Measurements from ENCODE around the gene RMND1.
A peak's percentile ranks its signal among the peaks of the same experiment; 100 is the strongest.
"Not testable (repeated sequence)": the region's sequence is repeated elsewhere in the genome, so short reads cannot be mapped to it uniquely, and the experiment has no call there.

RMND1 gene

DNA sequence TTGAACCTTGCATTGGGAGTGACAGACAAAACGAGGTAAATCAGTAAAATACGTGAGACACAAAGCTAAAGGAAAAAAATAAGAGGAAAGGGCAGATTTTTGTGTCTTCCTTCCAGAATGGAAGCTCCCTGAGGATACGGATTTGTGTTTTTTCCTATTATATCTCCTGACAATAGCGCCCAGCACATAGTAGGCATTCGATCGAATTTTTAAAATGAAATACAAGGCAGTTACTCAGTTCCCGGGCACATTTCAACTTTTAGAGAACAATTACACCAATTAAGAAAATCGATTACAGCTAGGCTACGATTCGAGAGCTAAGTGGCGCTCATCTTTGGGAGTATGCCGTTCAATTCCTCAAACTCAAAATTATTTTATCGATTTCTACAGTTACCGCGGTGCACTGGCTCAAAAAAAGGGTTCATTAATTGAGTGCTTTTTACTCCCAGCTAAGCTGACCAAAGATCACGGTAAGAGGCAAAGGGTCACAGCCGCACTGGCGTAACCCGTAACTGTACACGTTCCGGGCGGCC lies 443 bp downstream of the RMND1 start:
- DNase-seq = no peak

DNA sequence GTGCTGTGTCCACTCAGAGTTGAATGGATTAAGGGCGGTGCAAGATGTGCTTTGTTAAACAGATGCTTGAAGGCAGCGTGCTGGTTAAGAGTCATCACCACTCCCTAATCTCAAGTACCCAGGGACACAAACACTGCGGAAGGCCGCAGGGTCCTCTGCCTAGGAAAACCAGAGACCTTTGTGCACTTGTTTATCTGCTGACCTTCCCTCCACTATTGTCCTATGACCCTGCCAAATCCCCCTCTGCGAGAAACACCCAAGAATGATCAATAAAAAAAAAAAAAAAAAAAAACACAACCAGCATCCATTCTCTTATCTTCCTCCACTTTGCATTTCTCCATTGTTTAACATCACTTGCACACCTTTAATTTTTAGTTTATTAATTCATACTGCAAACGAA lies 998 bp downstream of the RMND1 start:
- DNase-seq = not testable (repeated sequence)

DNA sequence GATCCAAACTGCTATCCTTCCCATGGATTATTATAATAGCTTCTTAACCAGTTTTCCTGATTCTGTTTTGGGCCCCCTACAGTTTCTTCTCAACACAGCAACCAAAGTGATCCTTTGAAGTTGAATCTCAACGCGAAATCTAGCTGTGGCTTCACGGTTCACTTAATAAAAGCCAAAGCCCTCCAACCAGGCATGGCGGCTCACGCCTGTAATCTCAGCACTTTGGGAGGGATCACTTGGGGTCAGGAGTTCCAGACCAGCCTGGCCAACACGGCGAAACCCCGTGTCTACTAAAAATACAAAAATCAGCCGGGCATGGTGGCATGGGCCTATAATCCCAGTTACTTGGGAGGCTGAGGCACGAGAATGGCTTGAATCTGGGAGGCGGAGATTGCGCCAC lies 3.3 kb downstream of the RMND1 start:
- no peak for DNase-seq

DNA sequence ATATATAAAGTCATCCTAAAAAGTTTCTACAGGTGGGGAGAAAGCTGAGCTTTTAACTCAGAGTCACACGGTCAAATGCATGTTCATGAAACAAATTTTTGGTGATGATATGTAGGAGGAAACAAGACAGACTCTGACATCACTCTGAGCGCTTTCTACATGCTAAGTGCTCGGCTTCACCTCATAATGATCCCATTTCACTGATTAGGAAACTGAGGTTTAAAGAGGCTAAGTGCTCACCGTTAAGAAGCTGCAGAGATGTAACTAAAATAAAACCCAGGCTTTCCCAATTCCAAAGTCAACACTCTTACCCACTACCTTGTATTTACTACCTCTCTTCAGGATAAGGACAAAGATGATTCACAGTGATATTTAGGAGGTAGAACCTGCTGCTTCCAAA lies 4.7 kb downstream of the RMND1 start:
- no peak for DNase-seq

DNA sequence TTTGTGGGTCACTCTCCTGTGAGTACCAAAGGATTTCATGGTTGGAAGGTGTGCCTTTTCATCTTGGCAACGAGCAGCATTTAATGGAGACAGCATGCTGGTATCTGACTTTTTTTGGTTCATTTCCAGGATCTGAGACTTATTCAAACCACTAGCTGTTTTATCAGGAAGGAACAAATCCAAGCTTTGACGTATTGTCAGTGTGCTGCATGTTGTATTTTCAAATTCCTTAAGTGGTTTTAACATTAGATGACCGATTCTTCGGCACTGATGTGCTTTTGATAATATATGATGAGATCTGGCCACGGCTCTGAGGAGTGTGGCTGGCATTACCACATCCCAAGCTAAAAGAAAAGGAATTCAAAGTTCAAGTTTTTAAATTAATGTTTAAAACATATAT lies 6.4 kb downstream of the RMND1 start:
- no peak for DNase-seq

DNA sequence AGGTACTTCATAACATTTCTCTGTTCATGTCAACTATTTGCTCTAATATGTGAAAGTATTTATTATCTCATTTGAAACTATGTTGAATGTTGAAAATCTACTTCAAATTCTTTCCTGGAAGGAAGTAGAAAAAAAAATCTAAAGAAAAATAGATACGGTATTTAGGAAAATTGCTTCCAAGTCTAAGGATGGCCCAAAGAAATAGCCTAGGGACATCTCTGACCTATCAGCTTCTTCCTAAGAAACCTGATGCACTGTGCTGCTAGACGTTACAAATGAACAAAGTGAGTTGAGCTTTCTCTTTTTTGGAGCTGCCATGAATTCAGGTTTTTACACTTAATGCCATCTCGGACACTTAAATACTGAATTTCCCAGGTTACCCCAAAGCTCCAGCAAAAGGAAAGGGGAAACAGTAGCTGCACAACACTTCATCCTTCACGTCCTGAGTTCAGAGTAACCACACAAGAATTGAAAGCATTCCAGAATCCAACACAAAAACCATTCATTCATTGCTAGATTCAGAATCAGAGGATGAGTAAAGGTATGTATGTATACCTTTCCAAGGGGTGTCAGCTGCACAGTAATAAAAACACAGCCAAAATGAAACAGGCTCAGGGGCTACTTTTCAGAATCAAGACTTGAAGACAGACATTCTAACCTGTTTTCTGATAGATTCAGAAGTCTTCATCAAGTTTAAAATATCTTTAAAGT lies 7.9 kb downstream of the RMND1 start:
- no peak for DNase-seq

DNA sequence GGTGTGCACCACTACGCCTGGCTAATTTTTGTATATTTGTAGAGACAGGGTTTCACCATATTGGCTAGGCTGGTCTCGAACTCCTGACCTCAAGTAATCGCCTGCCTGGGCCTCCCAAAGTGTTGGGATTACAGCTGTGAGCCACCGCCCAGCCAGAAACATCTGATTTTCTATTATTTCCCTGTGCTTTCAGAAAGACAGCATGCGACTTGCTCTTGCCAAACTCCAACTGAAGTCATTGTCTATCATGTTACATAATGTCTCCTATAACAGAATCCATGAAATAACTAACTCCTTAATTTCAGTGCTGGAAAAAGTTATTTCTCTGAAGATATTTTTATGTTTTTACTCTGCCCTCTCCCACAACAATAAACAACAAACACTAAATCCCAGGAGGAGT lies 8.5 kb downstream of the RMND1 start:
- no peak for DNase-seq

DNA sequence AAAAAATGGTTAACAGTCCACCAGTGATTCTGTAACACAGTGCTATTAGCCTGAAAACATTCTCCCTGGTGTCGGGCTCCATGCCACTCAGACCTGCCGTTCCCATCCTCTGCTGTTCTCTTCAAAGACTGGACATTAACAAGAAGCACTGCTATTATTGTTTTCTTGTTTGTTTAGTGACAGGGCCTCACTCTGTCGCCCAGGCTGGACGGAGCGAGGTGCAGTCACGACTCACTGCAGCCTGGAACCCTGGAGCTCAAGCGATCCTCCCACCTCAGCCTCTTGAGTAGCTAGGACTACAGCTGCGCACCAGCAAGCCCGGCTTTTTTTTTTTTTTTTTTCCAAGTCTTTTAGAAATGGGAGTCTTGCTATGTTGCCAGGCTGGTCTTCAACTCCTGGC lies 9.6 kb downstream of the RMND1 start:
- DNase-seq = no peak

DNA sequence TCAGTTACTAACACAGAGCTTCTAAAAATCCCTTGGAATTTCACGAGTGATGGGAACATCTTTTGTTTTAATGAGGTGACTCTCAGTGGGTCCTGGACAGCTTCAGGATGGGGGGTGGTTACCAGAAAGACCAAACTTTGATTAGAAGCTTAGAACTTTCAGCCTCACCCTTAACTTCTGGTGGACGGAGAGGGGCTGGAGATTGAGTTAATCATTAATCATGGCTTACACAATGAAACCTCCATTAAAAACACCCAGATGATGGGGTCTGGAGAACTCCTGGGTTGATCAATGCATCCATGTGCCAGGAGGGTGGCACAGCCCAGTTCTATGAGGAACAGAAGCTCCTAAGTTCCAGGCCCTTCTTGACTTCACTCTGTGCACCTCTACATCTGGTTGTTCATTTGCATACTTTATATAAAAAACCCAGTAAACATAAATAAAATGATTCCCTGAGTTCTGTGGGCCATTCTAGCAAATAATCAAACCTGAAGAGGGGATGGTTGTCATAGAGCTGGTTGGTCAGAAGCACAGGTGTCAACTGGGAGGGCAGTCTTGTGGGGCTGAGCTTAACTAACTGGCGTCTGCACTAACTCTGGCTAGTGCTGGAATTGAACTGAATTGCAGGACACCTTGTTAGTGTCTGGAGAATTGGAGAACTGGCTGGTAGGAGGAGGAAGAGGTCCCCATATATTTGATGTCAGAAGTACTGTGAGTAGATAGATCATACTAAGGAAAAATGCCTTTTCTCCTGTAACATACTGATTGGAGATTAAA lies 10.3 kb downstream of the RMND1 start:
- DNase-seq = no peak

DNA sequence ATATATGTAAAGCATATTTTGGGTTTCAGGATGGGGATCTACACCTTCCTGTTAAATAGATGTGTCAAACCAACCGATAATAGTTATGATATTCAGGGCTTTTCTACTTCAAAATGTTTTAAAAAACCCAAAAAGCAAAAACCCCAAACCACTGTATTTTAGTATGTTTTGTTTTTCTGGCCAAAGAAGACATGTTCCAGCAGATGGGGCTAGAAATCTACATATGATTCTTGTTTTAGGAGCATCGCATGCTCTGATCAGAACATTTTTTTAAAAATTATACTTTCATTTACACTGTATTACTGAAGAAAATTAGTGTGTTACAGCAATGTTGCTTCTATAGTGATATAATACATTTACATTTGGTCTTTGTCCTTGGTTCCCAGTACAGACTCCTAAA lies 11.0 kb downstream of the RMND1 start:
- peak in 1 of 2 experiments; percentile 9 for DNase-seq

DNA sequence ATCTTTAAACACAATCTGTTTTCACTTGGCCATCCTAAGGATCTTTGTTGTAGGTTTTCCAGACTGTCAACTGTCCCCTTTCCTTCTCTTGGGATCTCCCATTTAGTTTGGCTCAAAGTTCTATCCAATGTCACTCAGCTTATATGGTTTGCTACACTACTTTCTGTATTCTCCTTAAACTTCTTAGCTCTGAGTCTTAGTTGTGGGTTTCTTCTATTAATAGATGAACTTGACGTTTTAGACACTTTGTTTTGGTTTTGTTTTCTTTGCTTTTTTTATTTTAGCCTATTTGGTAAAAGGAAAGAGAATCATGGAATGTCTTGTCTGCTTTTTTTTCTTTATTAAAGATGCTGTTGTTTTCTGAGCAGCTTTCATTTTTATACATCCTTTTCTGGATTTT lies 11.4 kb downstream of the RMND1 start:
- DNase-seq = no peak

DNA sequence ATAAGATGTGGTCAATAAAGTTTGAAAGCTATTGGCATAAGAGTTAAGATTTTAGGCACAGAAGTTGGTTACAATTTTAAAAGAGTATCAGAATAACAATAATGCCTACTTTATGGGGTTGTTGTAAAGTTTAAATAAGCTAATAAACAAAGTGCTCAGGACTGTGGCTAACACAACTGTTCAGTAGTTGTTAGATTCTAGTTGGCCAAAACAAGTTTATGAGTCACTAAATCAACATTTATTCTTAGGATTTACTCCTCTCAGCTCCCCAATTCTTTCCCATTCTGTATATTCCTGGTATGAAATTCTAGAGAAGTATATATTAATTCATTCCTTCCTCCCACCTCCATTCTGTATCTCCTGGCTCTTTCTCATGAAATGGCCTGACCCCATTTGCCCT lies 14.5 kb downstream of the RMND1 start:
- DNase-seq = no peak

DNA sequence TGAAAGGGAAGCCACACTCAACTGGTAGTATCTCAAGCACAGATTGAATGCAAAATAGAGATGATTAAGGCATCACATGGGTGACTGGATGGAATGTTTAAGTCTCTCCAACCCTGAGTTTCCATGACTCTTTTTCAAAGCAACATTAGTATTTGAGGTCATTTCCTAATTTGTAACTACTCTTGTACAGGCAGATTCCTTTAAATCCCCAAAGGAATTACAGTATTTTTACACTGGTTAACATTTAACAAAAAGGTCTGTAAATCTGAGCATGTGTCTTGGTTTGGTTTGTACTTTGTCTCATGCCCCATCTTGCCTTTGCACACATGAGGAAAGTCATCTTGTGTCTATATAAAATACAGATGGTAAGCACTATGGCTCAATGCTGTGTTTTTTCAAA lies 15.1 kb downstream of the RMND1 start:
- DNase-seq = no peak

DNA sequence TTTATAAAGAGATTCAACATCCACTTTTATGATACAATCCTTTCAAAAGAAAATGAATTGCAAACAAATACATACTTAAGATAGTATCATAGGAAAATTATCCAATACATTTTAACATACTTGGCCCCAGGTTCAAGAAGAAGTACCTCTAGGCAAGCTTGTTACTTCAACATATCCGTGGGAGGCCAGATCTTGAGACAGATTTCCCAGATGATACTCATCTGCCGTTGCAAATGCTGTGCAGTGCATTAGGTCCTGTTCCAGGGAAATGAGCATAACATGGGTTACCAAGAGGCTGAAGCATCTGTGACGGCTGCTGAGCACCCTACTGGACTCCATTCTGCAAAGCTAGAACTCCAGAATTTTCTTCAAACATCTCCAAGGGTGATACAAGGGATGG lies 15.6 kb downstream of the RMND1 start:
- no peak for DNase-seq

DNA sequence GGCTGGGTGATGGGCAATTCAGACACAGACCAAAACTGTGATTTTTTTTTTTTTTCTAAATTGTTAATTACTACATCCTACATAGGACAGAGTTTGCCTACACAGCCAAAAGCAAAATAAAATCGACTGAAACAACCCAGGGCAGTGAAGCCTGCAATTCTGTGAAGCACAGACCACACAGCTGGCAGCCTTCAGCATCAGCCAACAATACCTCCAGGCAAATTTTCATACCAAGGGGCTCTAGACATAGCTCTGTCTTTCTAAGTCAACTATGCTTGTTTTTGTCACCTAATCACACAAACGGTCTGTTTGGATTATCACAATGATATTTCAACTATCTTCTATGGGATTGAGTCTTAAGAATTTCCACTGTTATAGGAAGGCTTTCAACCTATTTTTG lies 17.6 kb downstream of the RMND1 start:
- no peak for DNase-seq

DNA sequence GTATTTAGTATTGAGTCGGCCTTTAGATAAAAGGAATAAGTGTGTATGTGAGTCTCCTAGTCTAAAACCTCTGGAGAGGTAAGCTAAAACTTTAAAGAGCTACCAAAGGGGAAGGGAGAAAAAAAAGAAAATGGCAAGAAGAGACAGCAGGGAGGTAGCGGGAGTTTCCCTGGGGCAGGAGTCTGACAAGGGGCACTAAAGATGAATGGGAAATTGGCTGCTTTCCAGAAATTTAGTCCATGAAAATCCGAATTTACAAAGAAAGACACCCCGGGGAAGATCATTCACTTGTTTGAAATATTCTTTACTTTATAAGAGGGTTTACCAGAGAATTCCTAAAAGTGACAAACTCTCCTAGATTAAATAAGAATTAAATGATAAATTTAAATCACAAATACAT lies 19.3 kb downstream of the RMND1 start:
- no peak for DNase-seq

DNA sequence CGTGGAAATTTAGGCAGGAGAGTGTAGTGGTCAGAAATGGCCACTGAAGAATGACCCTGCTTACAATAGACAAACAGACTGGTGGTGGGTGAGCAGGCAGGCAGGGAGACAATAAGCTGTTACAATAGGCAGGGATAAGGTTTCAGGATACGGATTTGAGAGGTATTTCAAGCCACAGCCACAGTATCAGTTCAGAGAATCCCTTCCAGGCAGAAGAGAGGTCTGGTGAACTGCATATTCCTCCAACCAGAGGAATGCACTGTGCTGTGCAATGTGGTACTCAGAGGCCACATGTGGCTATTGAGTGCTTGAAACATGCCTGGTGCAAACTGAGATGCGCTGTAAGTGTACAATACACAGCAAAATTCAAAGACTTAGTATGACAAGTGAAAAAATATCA lies 20.6 kb downstream of the RMND1 start:
- no peak for DNase-seq

DNA sequence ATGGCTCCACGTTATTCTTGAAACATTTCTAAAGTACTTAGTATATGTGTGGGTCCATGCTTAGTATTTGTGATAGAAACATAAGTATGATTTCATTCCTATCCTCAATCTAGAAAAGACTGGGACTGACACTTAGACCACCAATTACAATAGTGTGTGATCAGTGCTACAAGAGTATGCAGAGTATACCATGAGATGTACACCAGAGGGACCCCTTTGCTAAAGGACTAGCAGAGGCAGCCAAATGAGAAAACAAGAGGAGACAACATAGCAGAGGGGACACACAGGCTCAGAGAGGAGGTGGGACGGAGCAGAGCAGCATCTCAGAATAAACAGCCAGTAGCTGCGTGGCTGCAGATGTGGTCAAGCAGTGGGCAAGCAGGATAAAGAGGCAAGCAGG lies 21.0 kb downstream of the RMND1 start:
- DNase-seq = no peak

DNA sequence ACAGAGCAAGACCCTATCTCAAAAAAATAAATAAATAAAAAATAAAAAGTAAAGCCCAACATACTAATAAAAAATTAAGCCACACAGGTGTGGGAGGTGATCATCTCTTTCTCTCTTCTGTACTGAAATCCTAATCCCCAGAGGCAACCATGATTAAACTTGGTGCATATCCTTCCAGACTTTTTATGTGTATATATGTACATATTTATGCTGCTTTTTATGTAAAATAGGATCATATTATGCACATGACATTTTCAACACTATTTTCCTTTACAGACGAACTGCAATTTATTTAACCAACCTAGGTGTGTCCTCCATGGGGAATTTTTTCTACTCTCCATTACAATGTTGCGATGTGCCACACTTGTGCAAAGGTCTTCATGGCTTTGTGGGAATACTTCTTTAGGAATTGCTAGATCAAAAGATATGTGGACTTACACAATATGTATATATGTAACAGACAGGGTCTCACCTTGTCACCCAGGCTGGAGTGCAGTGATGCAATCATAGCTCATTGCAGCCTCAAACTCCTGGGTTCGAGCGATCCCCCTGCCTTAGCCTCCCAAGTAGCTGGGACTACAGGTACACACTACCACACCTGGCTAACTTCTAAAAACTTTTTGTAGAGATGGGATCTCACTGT lies 23.7 kb downstream of the RMND1 start:
- no peak for DNase-seq

DNA sequence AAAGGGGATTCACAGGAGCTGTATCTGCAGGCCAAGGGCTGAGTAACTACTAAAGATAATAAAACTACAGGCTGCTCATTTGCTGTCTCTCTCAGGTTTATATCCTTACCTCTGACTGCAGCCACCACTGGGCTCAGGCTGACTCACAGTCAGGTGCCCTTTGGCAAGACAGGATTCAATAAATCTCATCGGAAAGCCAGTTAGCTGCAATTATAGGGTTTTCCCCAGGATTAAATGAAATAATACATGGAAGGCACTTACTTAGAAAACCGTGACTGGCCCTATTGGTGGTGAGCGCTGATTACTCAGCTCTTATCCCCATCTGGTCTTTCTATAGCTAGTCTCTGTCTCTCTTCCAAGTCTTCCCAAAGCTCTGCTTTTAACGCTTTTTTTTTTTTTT lies 26.4 kb downstream of the RMND1 start:
- DNase-seq = no peak

DNA sequence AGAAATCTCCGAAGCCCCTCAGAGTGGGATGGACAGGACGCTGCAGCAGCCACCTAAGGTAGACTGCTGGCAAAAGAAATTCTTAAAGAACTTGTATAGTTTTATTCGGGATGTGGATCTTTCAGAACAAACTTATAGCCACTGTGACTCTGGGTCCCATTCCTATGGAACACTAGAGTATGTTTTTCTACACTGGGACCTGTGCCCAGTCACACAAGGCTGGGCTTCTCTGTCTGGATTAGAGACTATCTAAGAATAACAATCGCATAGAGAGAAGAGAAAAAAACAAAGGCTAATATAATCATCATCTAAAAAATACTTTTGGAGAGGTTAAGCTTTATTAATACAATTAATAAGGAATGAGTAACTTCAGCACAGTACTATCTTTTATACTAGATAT lies 28.9 kb downstream of the RMND1 start:
- DNase-seq = no peak

DNA sequence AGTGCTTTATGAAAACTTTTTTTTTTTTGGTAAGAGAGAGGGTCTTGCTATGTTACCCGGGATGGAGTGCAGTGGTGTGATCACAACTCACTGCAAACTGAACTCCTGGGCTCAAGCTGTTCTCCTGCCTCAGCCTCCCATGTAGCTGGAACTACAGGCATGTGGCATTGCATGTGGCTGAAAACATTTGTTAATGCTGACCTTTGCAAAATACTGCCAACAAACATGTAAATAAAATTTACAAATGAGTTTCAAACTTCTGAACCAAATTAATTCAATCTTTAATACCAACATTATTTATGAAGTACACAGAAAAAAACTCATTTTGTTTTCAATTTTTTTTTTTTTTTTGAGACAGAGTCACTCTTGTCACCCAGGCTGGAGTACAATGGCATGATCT lies 34.4 kb downstream of the RMND1 start:
- no peak for DNase-seq

DNA sequence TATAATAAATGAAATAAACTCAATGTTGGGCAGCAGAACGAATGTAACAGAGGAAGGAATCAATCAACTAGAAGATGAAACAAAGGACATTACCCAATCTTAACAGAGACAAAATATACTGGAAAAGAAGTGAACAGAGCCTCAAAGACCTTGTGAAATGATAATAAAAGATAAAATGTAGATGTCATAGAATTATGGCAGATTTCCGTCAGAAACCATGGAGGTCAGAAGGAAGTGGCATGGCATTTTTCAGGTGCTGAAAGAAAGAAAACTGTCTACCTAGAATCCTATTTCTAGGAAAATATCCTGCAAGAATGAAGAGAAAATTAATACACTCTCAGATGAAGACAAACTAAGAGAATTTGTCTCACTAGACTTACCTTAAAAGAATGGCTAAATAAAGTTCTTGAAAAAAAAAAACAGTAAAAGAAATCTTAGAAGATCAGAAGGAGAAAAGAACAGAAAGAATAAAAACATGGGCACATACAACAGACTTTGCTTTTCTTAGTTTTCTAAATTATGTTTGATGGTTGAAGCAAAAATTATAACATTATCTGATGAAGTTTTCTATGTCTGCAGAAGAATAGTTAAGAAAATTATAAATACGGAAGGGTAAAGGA lies 37.2 kb downstream of the RMND1 start:
- no peak for DNase-seq
